Chondrocyte (in vitro differentiated cells): ENCODE results near the gene HSF5. TPM values are rescaled to one million over a fixed set of nuclear protein-coding genes. Genes with fewer than 3 reads are reported as not detected.

Source experiments
- DNase-seq: peaks from one replicate; pipeline ENCODE4 v3.0.0; 2021; ENCODE audit warnings: mixed read lengths, low spot score
- H3K27ac Mint-ChIP-seq: one replicate; pipeline ENCODE4 v1.8.0; 2021; ENCODE audit warnings: mild to moderate bottlenecking, moderate library complexity, mixed read lengths; ENCODE audit not compliant: unreplicated experiment
- H3K27me3 Mint-ChIP-seq: 2 replicates; pipeline ENCODE4 v1.8.0; 2021; ENCODE audit warnings: low read depth, mixed read lengths
- H3K36me3 Mint-ChIP-seq: 2 replicates; pipeline ENCODE4 v1.8.0; 2021; ENCODE audit warnings: low read depth, mixed read lengths
- H3K4me1 Mint-ChIP-seq: 2 replicates; pipeline ENCODE4 v1.8.0; 2021; ENCODE audit warnings: low read depth, mild to moderate bottlenecking, mixed read lengths
- H3K4me3 Mint-ChIP-seq: one replicate; pipeline ENCODE4 v1.8.0; 2021; ENCODE audit warnings: mild to moderate bottlenecking, moderate library complexity, mixed read lengths; ENCODE audit not compliant: unreplicated experiment
- H3K9me3 Mint-ChIP-seq: 2 replicates; pipeline ENCODE4 v1.8.0; 2021; ENCODE audit warnings: low read depth, mixed read lengths
- CTCF ChIP-seq: fragments of 200-600 bp; sonication (generic); IDR thresholded peaks from 2 replicates; pipeline ENCODE4 v1.5.0; 2021; ENCODE audit warnings: antibody characterized with exemption, mild to moderate bottlenecking, moderate library complexity
- total RNA-seq: library from RNA; stranded (reverse); gene quantifications from 3 replicates; pipeline ENCODE4 v1.2.1, GENCODE V29; 2021

HSF5 gene
- total RNA-seq, 1 donor from 2014 or later = not detected

- Mint-ChIP-seq H3K4me3 (peak overlapping the region; percentile 61), H3K4me1 (peaks cover 61% of the 10 kb centered on the region)
- TF ChIP-seq CTCF = no peak
Observed at GRCh38 chr17:58531122-58531521, 42.9 kb upstream of the HSF5 start.

GRCh38 chr17:58530655-58531054, 42.4 kb upstream of the HSF5 start:
- DNase-seq = no peak
- Mint-ChIP-seq H3K27ac (no peak overlapping the region), H3K4me3 (peak overlapping the region; percentile 61), H3K36me3 (no peaks in the 10 kb centered on the region), H3K9me3 (no peaks in the 10 kb centered on the region), H3K4me1 (peaks cover 62% of the 10 kb centered on the region), H3K27me3 (peaks cover 1% of the 10 kb centered on the region)
- TF ChIP-seq CTCF = no peak

More at GRCh38 chr17:58531122-58531521, 42.9 kb upstream of the HSF5 start:
- no peak for DNase-seq
- Mint-ChIP-seq H3K9me3 (no peaks in the 10 kb centered on the region), H3K27ac (no peak overlapping the region), H3K36me3 (no peaks in the 10 kb centered on the region), H3K27me3 (peaks cover 1% of the 10 kb centered on the region)

GRCh38 chr17:58529275-58529674, 41.1 kb upstream of the HSF5 start:
- TF ChIP-seq CTCF = no peak
- H3K4me1 Mint-ChIP-seq = peaks cover 71% of the 10 kb centered on the region
- no peak overlapping the region for H3K4me3 Mint-ChIP-seq
- peaks cover 1% of the 10 kb centered on the region for H3K27me3 Mint-ChIP-seq
- DNase-seq = no peak
- H3K27ac Mint-ChIP-seq = peak overlapping the region; percentile 65
- H3K36me3 Mint-ChIP-seq = no peaks in the 10 kb centered on the region
- H3K9me3 Mint-ChIP-seq = no peaks in the 10 kb centered on the region

DNA sequence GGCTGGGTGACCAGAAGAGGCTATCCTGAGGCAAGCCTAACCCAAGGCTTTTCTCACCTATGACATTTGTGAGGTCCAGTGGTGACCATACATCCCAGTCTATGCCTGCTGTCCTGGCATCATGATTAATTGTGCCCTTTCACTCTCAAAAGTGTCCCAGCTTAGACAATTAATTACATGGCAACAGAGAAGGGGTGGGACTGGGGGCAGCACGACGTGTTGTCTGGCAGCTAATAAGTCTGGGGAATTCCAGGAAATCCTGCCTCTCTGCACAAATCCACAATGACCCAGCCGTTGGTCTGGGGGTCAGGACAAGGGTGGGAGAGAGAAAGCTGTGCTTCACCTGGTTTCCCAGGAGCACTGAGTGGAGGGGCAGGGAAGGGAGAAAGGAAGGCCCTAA, 40.2 kb upstream of the HSF5 start:
- DNase-seq = no peak
- H3K9me3 Mint-ChIP-seq = no peaks in the 10 kb centered on the region
- TF ChIP-seq CTCF = no peak
- peak overlapping the region; percentile 12 for H3K27ac Mint-ChIP-seq
- no peaks in the 10 kb centered on the region for H3K36me3 Mint-ChIP-seq
- H3K27me3 Mint-ChIP-seq = peaks cover 1% of the 10 kb centered on the region
- peaks cover 77% of the 10 kb centered on the region for H3K4me1 Mint-ChIP-seq
- peak overlapping the region; percentile 0 for H3K4me3 Mint-ChIP-seq

GRCh38 chr17:58527949-58528348, 39.7 kb upstream of the HSF5 start:
- Mint-ChIP-seq H3K4me1 (peaks cover 77% of the 10 kb centered on the region), H3K4me3 (no peak overlapping the region), H3K27me3 (no peaks in the 10 kb centered on the region), H3K27ac (no peak overlapping the region), H3K9me3 (no peaks in the 10 kb centered on the region), H3K36me3 (no peaks in the 10 kb centered on the region)
- DNase-seq = no peak
- TF ChIP-seq CTCF = no peak
